ENCODE data around the gene SIN3A. TPM values are rescaled to one million over a fixed set of nuclear protein-coding genes. Genes with fewer than 3 reads are reported as not detected.
A peak's percentile ranks its signal among the peaks of the same experiment; 100 is the strongest.
"Not testable (repeated sequence)": the region's sequence is repeated elsewhere in the genome, so short reads cannot be mapped to it uniquely, and the experiment has no call there.

Gene SIN3A
- total and polyA plus RNA-seq, 2 experiments from 2014 or later: 13.9 to 27.7 TPM

DNA sequence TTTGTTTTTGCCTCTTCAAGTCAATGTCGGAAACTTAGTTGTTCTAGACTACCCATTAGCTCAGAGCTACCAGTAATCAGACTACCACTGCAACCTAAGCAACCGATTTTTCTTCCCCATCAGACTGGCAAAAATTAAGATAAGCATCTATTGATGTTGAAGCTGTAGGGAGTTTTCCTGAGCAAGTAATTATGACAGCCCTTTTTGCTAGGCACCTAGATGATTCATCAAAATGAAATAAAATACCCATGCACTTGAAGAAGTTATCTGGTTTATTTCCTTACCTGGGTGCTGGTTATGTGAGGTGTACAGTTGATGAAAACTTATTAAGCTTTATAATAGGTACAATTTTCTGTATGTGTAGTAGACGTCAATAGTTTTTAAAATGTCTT is 116.2 kb downstream of the SIN3A start:
- DNase-seq: no peak
- Histone ChIP-seq H3F3A (ENCODE audit: insufficient read depth) (no peaks in the 10 kb centered on the region), H2AFZ (peak overlapping the region; percentile 95), H4K20me1 (ENCODE audit: insufficient read depth) (no peaks in the 10 kb centered on the region), H3K4me3 (peak overlapping the region; percentile 90), H3K27me3 (replicated peaks; ENCODE audit: insufficient read depth) (no peaks in the 10 kb centered on the region), H3K9me3 (ENCODE audit: low read depth) (no peaks in the 10 kb centered on the region), H3K36me3 (ENCODE audit: low read depth) (no peaks in the 10 kb centered on the region; the same call in 1 of the 2 replicates), H3K9ac (peak overlapping the region; percentile 91), H3K27ac (no peak overlapping the region), H3K4me2 (ENCODE audit: unreplicated experiment) (peak overlapping the region; percentile 90), H3K79me2 (ENCODE audit: insufficient read depth) (peaks cover 15% of the 10 kb centered on the region), H3K9me2 (ENCODE audit: insufficient read depth) (no peaks in the 10 kb centered on the region), H3K4me1 (ENCODE audit: insufficient read depth) (peaks cover 10% of the 10 kb centered on the region; the same call in 1 of the 2 replicates)
- in situ Hi-C loops (cut with MboI): no loop called here
- TF ChIP-seq EZH2 (IDR thresholded peaks at IDR 0.05; ENCODE audit: insufficient read depth, poor library complexity, severe bottlenecking) (no peak), EZH2phosphoT487 (IDR thresholded peaks at IDR 0.05; ENCODE audit: insufficient read depth, low read depth) (no peak)
- 49 to 50% methylated on average over 3 of the region's 3 CpGs for WGBS, 2 experiments (ENCODE audit: low coverage in 1 of 2, low lambda C conversion rate in 2 of 2, missing lambda C conversion rate in 2 of 2)

GRCh38 chr15:75333654-75334419 is 117.7 kb downstream of the SIN3A start:
- H3K36me3 ChIP-seq (ENCODE audit: low read depth); DNase-seq; H3K4me2 ChIP-seq (ENCODE audit: unreplicated experiment); H3K9me2 ChIP-seq (ENCODE audit: insufficient read depth); H3K27ac ChIP-seq; H3K9me3 ChIP-seq (ENCODE audit: low read depth); H3F3A ChIP-seq (ENCODE audit: insufficient read depth); H3K27me3 ChIP-seq (replicated peaks; ENCODE audit: insufficient read depth); H3K4me3 ChIP-seq; H2AFZ ChIP-seq; H3K9ac ChIP-seq; in situ Hi-C loops (cut with MboI); H4K20me1 ChIP-seq (ENCODE audit: insufficient read depth): not testable (repeated sequence)
- WGBS, 2 experiments (ENCODE audit: low coverage in 1 of 2, low lambda C conversion rate in 2 of 2, missing lambda C conversion rate in 2 of 2): 76 to 79% methylated on average over 15 of the region's 15 CpGs
- H3K4me1 ChIP-seq (ENCODE audit: insufficient read depth): peaks cover 10% of the 10 kb centered on the region; the same call in 1 of the 2 replicates
- H3K79me2 ChIP-seq (ENCODE audit: insufficient read depth): peaks cover 15% of the 10 kb centered on the region

- H3K4me1 ChIP-seq (ENCODE audit: insufficient read depth): peaks cover 10% of the 10 kb centered on the region; the same call in 1 of the 2 replicates
- H3K27ac ChIP-seq; H3K9ac ChIP-seq; H3K9me3 ChIP-seq (ENCODE audit: low read depth); H3K4me2 ChIP-seq (ENCODE audit: unreplicated experiment); H3F3A ChIP-seq (ENCODE audit: insufficient read depth); H3K27me3 ChIP-seq (replicated peaks; ENCODE audit: insufficient read depth); in situ Hi-C loops (cut with MboI); H4K20me1 ChIP-seq (ENCODE audit: insufficient read depth); H3K9me2 ChIP-seq (ENCODE audit: insufficient read depth); DNase-seq; H3K36me3 ChIP-seq (ENCODE audit: low read depth); H3K4me3 ChIP-seq; H2AFZ ChIP-seq: not testable (repeated sequence)
- 52 to 59% methylated on average over 7 of the region's 7 CpGs for WGBS, 2 experiments (ENCODE audit: low coverage in 1 of 2, low lambda C conversion rate in 2 of 2, missing lambda C conversion rate in 2 of 2)
- H3K79me2 ChIP-seq (ENCODE audit: insufficient read depth): peaks cover 13% of the 10 kb centered on the region
Observed at GRCh38 chr15:75332093-75332492, 119.4 kb downstream of the SIN3A start.

DNA sequence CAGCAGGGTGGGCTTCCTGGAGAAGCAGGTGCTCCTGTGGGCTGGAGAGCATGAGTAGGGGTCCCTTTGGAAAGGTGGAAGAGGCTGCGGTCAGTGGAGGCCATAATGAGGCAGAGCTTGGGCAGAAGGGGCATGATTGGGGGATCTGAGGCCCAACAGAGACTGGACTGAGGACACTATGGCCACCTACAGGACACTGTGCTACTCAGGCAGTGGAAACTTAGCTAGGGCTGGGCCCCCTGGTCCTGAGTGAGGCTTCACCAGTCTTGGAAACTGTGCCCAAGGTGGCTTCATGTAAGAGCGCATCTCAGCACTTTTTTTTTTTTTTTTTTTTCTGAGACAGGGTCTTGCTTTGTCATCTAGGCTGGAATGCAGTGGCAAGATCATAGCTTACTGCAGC is 121.9 kb downstream of the SIN3A start:
- no peaks in the 10 kb centered on the region for H3K36me3 ChIP-seq (ENCODE audit: low read depth)
- no peak overlapping the region for H3K4me3 ChIP-seq
- no peak overlapping the region for H3K27ac ChIP-seq
- H4K20me1 ChIP-seq (ENCODE audit: insufficient read depth): no peaks in the 10 kb centered on the region
- WGBS, 2 experiments (ENCODE audit: low coverage in 1 of 2, low lambda C conversion rate in 2 of 2, missing lambda C conversion rate in 2 of 2): 93% methylated on average over 2 of the region's 2 CpGs
- TF ChIP-seq EZH2phosphoT487 (IDR thresholded peaks at IDR 0.05; ENCODE audit: insufficient read depth, low read depth) (no peak), EZH2 (IDR thresholded peaks at IDR 0.05; ENCODE audit: insufficient read depth, poor library complexity, severe bottlenecking) (no peak)
- H3K79me2 ChIP-seq (ENCODE audit: insufficient read depth): no peaks in the 10 kb centered on the region
- H3K9ac ChIP-seq: no peak overlapping the region
- no peak overlapping the region for H2AFZ ChIP-seq
- no peaks in the 10 kb centered on the region for H3K4me1 ChIP-seq (ENCODE audit: insufficient read depth)
- no peaks in the 10 kb centered on the region for H3K27me3 ChIP-seq (replicated peaks; ENCODE audit: insufficient read depth)
- H3K4me2 ChIP-seq (ENCODE audit: unreplicated experiment): no peak overlapping the region
- H3K9me2 ChIP-seq (ENCODE audit: insufficient read depth): no peaks in the 10 kb centered on the region
- H3K9me3 ChIP-seq (ENCODE audit: low read depth): no peaks in the 10 kb centered on the region
- no peak for DNase-seq
- H3F3A ChIP-seq (ENCODE audit: insufficient read depth): no peaks in the 10 kb centered on the region
- in situ Hi-C loops (cut with MboI): no loop called here

Measured in GM23248 (cell line).